Renal cortical epithelial cell (primary cell): ENCODE results near the gene STK36. TPM values are rescaled to one million over a fixed set of nuclear protein-coding genes. Genes with fewer than 3 reads are reported as not detected.

ENCODE experiments used
- DNase-seq: peaks from one replicate; pipeline ENCODE4 v3.0.0-alpha.2; 2011; ENCODE audit warnings: low read depth
- total RNA-seq: library from RNA; depleted of rRNA; stranded (reverse); fragments of >200 nt; gene quantifications from 2 replicates; pipeline ENCODE4 v1.2.3, GENCODE V29; 2014

The STK36 gene
- total RNA-seq, 1 donor from 2014 or later, result 50.5 TPM

- no peak for DNase-seq
These were observed 9.1 kb upstream of the STK36 start for GRCh38 chr2:218662827-218663226.

DNA sequence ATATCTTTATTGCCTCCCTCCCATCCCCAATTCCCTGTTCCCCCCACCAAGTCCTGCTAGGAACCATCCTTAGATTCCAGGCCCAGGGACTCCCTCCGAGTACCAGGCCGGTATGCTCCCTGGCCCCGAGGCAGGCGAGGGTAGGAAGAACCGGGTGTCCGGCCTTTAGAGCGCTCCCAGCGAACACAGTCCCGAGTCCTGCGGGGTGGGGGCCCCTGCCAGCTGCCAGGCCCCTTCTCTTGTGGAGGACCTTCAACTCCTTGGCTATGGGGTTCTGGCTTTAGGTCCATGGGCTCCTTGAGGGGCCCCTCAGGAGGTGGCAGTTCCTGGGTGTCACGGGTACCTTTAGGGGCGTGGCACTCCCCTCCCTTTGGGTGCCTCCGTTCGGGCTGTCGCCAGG, 8.0 kb upstream of the STK36 start:
- DNase-seq, result no peak

DNA sequence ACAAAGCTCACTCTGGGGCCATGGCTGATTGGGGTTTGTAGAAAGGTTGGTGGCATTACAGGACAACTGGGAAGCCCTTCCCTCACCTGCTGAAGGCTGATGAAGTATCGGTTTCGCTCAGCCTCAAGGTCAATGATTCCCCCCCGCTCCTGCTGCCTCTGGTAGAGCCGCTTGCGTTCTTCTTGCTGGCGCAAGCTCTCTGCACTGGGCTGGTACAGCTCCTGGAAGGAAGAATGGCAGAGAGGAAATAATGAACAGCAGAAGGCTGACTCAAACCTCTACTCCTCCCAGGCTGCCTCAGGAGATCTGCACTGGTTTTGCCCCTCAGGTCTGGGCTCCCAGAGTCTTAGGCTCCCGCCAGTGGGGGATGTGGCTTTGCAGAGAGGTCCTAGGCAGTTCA, 7.2 kb upstream of the STK36 start:
- no peak for DNase-seq

GRCh38 chr2:218671097-218671653, 711 bp upstream of the STK36 start:
- peak; percentile 41 for DNase-seq

- no peak for DNase-seq
These were observed 7.2 kb downstream of the STK36 start for GRCh38 chr2:218679119-218679518.

DNA sequence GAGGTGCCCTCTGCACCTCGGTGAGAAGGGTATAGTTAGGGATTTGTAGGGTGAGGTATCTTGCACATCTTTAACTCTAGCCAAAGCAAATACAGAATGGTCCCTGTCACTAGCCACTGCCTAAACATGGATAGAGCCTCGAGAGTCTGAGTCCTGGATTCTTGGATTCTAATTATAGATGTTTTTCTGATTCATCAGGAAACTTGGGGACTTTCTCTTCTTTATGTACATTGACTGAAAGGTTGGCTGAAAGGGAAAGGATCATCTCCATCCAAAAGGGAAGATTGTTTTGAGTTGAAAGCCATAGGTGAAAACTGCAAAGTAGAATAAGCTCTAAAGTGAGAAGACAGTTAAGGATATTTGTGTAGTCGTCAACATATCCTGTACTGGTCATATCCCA, 8.2 kb downstream of the STK36 start:
- DNase-seq, result no peak

GRCh38 chr2:218687400-218688060, 15.6 kb downstream of the STK36 start:
- DNase-seq, result peak; percentile 86

DNA sequence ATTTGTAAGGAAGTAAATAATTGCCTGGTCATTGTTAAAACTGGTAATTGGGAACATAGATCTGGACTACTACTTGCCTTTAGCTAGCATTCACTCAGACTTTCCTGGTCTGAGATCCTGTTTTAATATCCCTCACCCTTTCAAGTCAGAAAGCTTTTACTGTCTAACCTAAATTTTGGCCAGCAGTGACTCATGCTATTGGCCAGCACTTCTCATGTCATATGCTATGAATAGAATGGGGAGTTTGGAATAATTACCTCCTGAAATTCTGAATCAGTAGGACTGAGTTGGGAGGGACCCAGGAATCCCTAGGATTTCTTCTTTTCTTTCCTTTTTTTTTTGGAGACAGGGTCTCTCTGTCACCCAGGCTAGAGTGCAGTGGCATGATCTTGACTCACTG, 19.3 kb downstream of the STK36 start:
- DNase-seq, result no peak

DNA sequence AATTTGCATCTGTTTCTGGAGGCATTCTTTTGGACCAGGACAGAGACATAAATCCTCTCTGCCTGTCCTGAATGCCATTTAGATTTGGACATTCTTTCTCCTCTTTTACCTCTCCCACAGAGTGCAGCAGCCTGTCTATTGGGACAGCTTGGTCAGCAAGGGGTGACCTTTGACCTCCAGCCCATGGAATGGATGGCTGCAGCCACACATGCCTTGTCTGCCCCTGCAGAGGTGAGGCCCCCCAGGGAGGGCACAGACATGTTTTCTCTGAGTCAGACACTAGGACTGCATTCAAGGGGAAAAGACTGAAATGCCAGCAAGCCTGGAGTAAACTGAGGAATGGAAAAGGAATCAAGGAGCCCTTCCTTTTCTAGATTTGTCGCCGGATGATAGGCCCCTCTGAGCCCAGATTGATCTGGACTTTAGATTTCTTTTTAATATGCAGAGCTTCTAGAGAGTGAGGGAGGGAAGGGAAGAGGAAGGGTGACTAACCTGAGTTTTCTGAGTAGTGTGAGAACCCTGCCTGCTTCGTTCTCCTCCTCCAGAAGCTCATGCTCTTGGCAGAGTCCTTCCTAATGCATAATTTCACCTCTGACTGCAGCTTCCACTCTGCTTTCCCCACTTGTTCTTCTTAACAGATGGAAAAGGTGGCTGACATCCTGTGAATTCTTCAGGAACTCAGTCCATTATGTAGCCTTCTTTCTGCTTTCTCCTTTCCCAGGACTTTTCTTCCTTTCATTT, 22.7 kb downstream of the STK36 start:
- DNase-seq, result peak; percentile 44

- no peak for DNase-seq
These were observed 27.0 kb downstream of the STK36 start for GRCh38 chr2:218698885-218699284.

DNA sequence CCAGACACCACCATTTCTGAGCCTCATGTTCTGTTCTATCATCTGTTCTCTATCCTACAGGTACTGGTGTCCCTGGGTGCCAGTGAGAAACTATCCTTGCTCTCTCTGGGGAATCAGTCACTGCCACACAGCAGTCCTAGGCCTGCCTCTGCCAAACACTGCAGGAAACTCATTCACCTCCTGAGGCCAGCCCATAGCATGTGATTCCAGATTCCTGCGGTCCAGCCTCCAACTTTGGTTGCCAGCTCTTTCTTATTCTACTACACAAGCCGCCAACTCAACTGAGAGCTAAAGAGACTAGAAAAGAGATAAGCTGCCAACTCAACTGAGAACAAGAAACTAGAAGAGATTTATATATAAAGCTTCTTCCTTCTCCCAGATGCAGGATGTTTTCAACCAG, 29.9 kb downstream of the STK36 start:
- no peak for DNase-seq

DNA sequence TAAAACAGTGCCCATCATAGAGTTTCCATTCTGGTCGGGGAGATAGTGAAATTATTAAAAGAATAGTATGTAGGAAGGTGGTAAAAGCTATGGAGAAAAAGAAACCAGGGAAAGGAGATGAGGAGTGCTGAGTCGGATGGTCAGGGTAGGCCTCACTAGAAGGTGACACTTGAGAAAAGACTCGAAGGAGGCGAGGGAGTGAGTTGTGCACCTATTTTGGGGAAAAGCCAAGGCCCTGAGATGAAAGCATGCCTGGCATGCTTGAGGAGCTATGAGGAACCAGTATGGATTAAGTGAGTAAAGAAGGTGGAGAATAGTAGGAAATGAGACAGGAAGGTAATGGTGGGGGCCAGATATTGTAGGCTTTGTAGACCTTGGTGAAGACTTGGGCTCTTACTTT, 31.5 kb downstream of the STK36 start:
- no peak for DNase-seq

DNA sequence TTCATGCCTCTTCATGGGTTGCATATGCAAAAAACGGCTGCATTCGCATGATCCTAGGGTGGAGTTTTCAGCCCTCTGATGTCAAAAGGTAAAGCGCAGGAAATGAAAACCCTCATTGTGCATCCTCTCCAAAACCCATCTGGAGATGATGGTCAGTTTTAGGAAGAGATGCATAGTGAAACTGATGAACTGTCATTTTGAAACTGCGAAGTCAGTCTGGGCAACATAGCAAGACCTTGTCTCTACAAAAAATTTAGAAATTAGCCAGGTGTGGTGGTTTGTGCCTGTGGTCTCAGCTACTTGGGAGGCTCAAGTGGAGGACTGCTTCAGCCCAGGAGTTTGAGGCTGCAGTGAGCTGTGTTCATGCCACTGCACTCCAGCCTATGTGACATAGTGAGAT, 36.2 kb downstream of the STK36 start:
- no peak for DNase-seq

GRCh38 chr2:218709908-218710307, 38.0 kb downstream of the STK36 start:
- DNase-seq, result no peak

DNA sequence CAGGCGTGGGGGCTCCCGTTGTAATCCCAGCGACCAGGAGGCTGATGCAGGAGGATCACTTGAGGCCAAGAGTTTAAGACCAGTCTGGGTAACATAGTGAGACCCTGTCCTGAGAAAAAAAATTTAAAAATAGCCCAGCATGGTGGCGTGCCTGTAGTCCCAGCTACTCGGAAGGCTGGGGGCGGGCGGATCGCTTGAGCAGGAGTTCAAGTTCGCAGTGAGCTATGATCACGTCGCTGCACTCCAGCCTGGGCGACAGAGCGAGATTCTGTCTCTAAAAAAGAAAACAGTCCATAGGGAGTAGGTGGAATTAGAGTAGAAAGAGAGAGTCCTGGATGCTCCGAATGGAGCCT, 38.4 kb downstream of the STK36 start:
- no peak for DNase-seq

GRCh38 chr2:218710687-218711549, 39.0 kb downstream of the STK36 start, which contains the start of gene TTLL4:
TSS of gene TTLL4 (plus strand) at chr2:218710835. CDS start at chr2:218737677, 26,842 bp downstream.
- DNase-seq, result peak; percentile 76

GRCh38 chr2:218711550-218711929, 39.7 kb downstream of the STK36 start:
- DNase-seq, result peak; percentile 88

GRCh38 chr2:218713922-218714321, 42.0 kb downstream of the STK36 start:
- no peak for DNase-seq

DNA sequence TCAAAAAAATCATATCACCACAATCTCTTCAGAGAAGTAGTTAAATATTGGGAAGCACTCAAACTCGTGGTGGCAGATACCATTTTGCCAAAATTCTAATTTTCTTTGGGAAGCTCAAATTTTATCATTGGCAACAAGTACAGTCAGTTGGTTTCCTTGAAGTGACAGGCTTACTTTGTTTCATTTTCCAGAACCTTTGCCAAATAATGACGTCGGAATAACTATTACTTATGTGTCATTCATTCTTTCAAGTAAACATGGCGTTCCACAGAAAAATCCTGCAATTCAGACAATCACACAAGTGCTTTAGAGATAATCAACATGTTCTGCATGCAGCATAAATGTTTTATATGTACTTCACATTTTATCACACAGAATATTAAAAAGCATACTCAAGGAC, 44.2 kb downstream of the STK36 start:
- DNase-seq, result no peak

- DNase-seq, result peak; percentile 73
These were observed 45.4 kb downstream of the STK36 start for GRCh38 chr2:218717262-218717661.

DNA sequence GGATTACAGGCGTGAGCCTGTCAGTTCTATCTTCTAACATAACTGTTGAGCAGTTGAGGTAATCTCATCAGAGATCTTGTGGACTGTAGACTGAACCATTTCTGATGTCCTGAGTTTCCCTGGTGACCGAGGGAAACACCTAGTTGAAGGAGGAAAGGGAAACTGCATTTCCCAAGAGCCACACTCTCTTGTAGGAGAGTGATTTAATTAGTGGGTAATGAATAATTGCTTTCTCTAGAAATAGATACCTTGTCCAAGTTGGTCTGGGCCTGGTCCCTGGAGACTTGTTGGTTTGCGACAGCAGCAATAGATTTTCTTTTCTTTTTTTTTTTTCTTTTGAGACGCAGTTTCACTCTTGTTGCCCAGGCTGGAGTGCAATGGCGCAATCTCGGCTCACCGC, 46.2 kb downstream of the STK36 start:
- no peak for DNase-seq

DNA sequence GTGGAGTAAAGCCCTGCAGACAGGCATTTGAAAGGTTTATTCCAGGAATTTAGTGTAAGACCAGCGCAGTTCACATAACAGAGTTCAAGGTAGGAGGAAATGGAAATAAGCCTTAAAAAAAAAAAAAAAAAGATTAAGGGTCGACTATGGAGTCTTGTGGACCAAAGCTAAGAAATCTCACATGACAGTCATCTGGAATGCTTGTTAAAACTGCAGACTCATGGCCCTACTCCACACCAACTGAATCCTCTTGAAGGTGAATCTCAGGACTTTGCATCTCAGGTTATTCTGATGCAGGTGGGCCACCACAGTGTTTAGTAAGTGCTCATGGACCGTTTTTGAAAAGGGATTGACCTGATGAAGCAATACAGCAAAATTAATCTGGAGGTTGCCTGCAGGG, 47.6 kb downstream of the STK36 start:
- no peak for DNase-seq
